ENCODE measurements around the gene NBEAL2.

GRCh38 chr3:47013231-47013630, 33.8 kb downstream of the NBEAL2 start:
- no peak for TF ChIP-seq CTCF (IDR thresholded peaks at IDR 0.05)
- TF ChIP-seq POLR2A (IDR thresholded peaks at IDR 0.05): no peak

All from testis (tissue), 2 donors.